ENCODE data around the gene MAST3.

Gene MAST3

DNA sequence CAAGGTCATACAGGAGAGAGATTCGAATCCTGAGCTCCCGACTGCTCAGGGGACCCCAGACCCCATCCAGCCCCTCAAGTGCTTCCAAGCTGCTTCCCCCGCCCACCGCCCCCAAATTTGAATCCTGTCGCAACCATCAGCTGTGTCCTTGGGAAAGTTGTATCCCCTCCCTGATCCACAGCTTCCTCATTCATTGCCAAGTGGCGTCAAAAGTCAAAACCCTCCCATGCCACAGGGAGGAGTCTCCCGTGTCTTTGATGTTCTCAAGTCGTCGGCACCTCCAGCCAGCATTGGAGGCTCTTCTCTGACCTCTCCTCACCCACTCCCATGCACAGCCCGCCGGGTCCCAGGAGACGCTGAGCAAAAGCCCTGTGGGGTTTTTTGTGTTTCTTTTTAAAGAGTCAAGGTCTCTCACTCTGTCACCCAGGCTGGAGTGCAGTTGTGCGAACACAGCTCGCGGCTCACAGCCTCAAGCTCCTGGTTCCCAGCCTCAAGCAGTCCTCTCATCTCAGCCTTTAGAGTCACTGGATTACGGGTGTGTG is 73.2 kb downstream of the MAST3 start:
- H3K4me3 ChIP-seq (ENCODE audit: low read depth, low read length), result no peak overlapping the region
- no peak for DNase-seq (ENCODE audit: low read depth)
- TF ChIP-seq, protein P1, sequence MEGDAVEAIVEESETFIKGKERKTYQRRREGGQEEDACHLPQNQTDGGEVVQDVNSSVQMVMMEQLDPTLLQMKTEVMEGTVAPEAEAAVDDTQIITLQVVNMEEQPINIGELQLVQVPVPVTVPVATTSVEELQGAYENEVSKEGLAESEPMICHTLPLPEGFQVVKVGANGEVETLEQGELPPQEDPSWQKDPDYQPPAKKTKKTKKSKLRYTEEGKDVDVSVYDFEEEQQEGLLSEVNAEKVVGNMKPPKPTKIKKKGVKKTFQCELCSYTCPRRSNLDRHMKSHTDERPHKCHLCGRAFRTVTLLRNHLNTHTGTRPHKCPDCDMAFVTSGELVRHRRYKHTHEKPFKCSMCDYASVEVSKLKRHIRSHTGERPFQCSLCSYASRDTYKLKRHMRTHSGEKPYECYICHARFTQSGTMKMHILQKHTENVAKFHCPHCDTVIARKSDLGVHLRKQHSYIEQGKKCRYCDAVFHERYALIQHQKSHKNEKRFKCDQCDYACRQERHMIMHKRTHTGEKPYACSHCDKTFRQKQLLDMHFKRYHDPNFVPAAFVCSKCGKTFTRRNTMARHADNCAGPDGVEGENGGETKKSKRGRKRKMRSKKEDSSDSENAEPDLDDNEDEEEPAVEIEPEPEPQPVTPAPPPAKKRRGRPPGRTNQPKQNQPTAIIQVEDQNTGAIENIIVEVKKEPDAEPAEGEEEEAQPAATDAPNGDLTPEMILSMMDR (IDR thresholded peaks at IDR 0.05; ENCODE audit: low read depth, low read length, missing control alignments), result no peak

DNA sequence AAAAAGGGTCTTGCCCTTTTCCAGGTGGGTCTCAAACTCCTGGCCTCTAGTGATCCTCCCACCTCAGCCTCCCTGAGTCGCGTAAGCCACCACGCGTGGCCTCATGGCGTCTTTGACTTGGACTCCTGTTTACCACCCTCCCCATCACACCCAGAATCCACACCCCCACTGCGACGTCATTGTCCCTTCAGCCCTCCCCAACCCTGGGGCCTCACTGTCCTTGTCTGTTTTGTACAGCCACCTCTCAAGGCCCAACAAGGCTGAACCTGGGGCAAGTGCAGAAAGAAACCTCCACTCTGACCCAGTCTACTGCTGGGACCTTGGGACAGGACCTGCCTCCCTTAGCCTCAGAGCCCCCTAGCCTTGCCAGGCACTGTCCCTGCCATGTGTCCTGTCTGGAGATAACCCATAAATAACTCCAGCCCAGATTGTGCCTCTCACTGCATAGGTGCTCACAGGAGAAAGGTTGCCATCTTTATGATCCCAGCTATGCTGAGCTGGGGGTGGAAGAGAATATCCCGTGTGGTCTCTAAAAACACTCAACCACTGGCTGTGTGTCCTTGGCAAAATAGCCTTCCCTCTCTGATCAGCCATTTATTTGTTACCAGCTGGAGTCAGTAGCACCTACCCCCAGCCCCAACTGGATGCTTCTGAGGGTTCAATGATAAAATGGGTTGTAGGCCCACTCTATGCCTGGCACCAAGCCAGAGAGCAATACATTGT is 74.2 kb downstream of the MAST3 start:
- DNase-seq (ENCODE audit: low read depth), result no peak
- H3K4me3 ChIP-seq (ENCODE audit: low read depth, low read length), result no peak overlapping the region
- TF ChIP-seq, protein P1 (IDR thresholded peaks at IDR 0.05; ENCODE audit: low read depth, low read length, missing control alignments), result no peak

DNA sequence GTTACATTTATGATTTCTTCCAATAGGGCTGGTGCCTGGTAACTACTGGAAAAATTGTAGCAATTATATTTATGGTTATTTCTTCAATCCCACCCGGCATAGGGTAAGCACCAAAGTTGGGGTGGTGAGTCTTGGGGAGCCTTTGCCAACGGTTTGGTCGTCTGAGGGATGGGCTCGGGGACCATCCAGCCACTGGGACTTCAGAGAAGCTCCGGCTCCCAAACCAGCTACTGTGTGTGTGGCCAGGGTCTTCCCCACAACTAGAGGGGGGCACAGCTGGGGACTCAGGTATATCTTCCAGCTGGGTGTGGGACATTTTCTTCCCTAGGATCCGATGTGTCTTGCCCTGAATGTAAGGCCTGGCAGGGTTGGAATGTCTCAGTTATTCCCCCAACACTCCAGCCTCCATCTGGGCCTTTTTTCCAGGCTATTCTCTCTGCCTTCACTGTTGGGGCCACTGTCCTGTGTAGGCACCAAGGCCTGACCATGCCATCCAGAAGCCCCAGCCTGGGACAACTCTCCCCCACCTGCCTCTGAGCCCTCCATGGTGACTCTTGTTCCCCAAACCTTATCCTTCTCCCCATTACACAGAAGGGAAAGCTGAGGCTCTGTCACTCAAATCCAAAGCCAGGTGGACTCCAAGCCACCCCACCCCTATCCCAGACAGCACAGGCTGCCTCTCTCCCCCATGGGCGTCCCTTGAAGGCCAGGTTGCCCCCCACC is 74.9 kb downstream of the MAST3 start:
- no peak overlapping the region for H3K4me3 ChIP-seq (ENCODE audit: low read depth, low read length)
- no peak for DNase-seq (ENCODE audit: low read depth)
- TF ChIP-seq, protein P1 (IDR thresholded peaks at IDR 0.05; ENCODE audit: low read depth, low read length, missing control alignments), result no peak

DNA sequence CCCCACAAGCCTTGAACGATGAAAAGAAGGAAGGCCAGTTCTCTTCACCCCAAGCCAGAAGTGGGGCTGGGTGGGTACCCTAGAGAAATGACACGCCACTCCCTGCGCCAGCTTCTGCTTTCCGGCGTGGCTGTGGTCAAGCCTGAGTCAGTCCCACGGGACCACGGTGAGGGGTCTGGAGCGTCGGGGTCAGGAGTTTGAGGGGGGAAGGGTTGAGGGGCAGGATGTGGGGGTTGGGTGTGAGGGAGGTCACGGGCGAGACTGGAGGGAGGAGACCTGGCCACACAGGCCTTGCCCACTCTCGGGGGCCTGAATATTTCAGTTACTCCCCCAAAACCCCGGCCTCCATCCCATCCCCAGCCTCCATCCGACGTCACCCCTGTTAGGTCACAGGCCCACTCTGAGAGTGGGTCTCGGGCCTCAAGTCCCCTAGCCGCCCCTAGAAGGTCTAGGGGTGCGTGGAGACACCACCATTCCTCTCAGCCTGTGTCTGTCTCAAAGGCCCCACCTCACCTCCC is 75.5 kb downstream of the MAST3 start:
- TF ChIP-seq, protein P1 (IDR thresholded peaks at IDR 0.05; ENCODE audit: low read depth, low read length, missing control alignments), result no peak
- peak overlapping the region; percentile 89; the same call in 1 of the 2 replicates for H3K4me3 ChIP-seq (ENCODE audit: low read depth, low read length)
- DNase-seq (ENCODE audit: low read depth), result no peak

DNA sequence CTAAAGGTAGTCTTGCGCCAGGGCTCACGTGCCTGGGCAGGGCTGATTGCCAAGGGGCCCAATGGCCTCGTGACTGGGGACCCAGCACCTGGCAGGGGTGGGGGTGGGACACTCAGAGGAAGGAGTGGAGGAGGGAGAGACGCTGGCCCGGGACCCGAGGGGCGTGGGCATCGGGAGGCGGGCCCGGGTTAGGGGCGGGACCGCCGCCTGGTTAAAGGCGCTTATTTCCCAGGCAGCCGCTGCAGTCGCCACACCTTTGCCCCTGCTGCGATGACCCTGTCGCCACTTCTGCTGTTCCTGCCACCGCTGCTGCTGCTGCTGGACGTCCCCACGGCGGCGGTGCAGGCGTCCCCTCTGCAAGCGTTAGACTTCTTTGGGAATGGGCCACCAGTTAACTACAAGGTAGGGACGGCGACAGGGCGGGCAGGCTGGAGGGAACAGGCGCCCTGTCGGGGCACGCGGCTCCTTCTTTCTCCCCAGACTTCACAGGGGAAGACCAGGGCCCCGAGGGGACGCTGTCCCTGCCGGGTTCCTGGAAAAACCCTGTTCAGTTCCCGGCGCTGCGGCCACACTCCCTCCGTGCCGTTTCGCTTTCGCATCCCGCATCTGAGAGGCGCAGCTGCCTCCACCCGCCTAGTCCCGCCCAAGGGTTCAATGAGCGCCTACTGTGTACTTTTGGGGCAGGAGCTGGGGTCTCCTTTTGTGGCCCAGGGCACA is 76.2 kb downstream of the MAST3 start, which contains the start of gene IFI30:
Gene IFI30, plus strand, starts transcription at position 242 of the 717 bp plus-strand sequence. Its CDS starts 29 bp downstream, at position 271.
- TF ChIP-seq, protein P1 (IDR thresholded peaks at IDR 0.05; ENCODE audit: low read depth, low read length, missing control alignments), result no peak
- H3K4me3 ChIP-seq (ENCODE audit: low read depth, low read length), result peak within 1 kb of the TSS; percentile 89
- DNase-seq (ENCODE audit: low read depth), result peak; percentile 66

DNA sequence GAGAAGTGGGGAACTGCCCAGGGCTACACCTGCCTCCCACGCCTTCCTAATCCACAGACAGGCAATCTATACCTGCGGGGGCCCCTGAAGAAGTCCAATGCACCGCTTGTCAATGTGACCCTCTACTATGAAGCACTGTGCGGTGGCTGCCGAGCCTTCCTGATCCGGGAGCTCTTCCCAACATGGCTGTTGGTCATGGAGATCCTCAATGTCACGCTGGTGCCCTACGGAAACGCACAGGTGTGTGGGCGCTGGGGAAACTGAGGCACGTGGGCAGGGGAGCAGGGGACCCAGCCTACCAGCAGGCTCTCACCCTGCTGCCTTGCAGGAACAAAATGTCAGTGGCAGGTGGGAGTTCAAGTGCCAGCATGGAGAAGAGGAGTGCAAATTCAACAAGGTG is 77.4 kb downstream of the MAST3 start:
- peak overlapping the region; percentile 89 for H3K4me3 ChIP-seq (ENCODE audit: low read depth, low read length)
- TF ChIP-seq, protein P1 (IDR thresholded peaks at IDR 0.05; ENCODE audit: low read depth, low read length, missing control alignments), result no peak
- no peak for DNase-seq (ENCODE audit: low read depth)
